Superior temporal gyrus (tissue), 1 donor: ENCODE measurements around the gene CFAP100.

Source experiments
- DNase-seq: peaks from one replicate; pipeline ENCODE4 v3.0.0-alpha.2; 2016; ENCODE audit errors: extremely low spot score

CFAP100 gene

GRCh38 chr3:126460381-126460780, 65.7 kb downstream of the CFAP100 start:
- no peak for DNase-seq

- DNase-seq: no peak
These were observed 66.9 kb downstream of the CFAP100 start for GRCh38 chr3:126461450-126462070.

GRCh38 chr3:126463521-126463920, 68.8 kb downstream of the CFAP100 start:
- DNase-seq: no peak

- DNase-seq: no peak
These were observed 69.4 kb downstream of the CFAP100 start for GRCh38 chr3:126464093-126464492.

GRCh38 chr3:126464494-126464893, 69.8 kb downstream of the CFAP100 start:
- no peak for DNase-seq

- no peak for DNase-seq
These were observed 70.3 kb downstream of the CFAP100 start for GRCh38 chr3:126464997-126465396.

GRCh38 chr3:126465928-126466544, 71.3 kb downstream of the CFAP100 start:
- DNase-seq: no peak

GRCh38 chr3:126466886-126467610, 72.3 kb downstream of the CFAP100 start:
- DNase-seq: no peak

- DNase-seq: no peak
These were observed 72.9 kb downstream of the CFAP100 start for GRCh38 chr3:126467611-126467955.

- no peak for DNase-seq
These were observed 73.6 kb downstream of the CFAP100 start for GRCh38 chr3:126468028-126468891.

GRCh38 chr3:126469479-126469878, 74.8 kb downstream of the CFAP100 start:
- DNase-seq: no peak

- peak; percentile 60 for DNase-seq
These were observed 77.7 kb downstream of the CFAP100 start for GRCh38 chr3:126472277-126473006.

GRCh38 chr3:126473292-126474168, 78.8 kb downstream of the CFAP100 start:
- DNase-seq: no peak

- DNase-seq: peak; percentile 13
These were observed 80.0 kb downstream of the CFAP100 start for GRCh38 chr3:126474498-126475412.

GRCh38 chr3:126475413-126476114, 80.9 kb downstream of the CFAP100 start, which contains the start of gene ZXDC:
ZXDC (minus strand) TSS chr3:126475891; CDS start chr3:126475865, 26 bp downstream.
- peak; percentile 89 for DNase-seq

- DNase-seq: peak; percentile 61
These were observed 81.7 kb downstream of the CFAP100 start for GRCh38 chr3:126476166-126477060.

GRCh38 chr3:126477061-126477380, 82.3 kb downstream of the CFAP100 start:
- DNase-seq: no peak
